ENCODE results near the gene PTPRM. TPM values are rescaled to one million over a fixed set of nuclear protein-coding genes. Genes with fewer than 3 reads are reported as not detected.
A peak's percentile ranks its signal among the peaks of the same experiment; 100 is the strongest.

The PTPRM gene
- total RNA-seq, 1 donor from 2014 or later, result 71.3 TPM

DNA sequence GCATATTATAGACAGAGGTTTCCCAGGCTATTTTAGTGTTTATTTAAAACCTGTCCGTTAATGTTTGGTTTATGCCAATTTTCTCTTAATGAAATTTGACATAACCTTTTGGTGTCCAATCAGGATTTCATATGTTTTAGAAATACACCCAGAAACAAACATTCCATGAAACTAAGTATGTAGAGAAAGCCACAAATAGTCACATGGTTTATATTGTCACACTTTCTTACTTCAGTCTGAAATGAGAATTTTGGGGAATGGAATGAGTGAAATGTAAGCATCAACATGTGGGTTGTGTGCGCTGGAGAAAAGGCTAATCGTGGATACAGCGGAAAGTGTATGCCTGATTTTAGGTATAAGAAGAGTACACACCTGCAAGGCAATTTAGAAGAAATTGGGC, 765.2 kb downstream of the PTPRM start:
- no peak overlapping the region for H3K27ac Mint-ChIP-seq
- H3K4me3 Mint-ChIP-seq, result no peak overlapping the region
- H3K36me3 Mint-ChIP-seq, result no peaks in the 10 kb centered on the region
- no peak for DNase-seq (ENCODE audit: low spot score in 2 of 2, unreplicated experiment in 2 of 2)
- TF ChIP-seq, protein P1, sequence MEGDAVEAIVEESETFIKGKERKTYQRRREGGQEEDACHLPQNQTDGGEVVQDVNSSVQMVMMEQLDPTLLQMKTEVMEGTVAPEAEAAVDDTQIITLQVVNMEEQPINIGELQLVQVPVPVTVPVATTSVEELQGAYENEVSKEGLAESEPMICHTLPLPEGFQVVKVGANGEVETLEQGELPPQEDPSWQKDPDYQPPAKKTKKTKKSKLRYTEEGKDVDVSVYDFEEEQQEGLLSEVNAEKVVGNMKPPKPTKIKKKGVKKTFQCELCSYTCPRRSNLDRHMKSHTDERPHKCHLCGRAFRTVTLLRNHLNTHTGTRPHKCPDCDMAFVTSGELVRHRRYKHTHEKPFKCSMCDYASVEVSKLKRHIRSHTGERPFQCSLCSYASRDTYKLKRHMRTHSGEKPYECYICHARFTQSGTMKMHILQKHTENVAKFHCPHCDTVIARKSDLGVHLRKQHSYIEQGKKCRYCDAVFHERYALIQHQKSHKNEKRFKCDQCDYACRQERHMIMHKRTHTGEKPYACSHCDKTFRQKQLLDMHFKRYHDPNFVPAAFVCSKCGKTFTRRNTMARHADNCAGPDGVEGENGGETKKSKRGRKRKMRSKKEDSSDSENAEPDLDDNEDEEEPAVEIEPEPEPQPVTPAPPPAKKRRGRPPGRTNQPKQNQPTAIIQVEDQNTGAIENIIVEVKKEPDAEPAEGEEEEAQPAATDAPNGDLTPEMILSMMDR (IDR thresholded peaks at IDR 0.05; ENCODE audit: unreplicated experiment), result no peak
- H3K9me3 Mint-ChIP-seq, result no peaks in the 10 kb centered on the region
- peaks cover 34% of the 10 kb centered on the region for H3K4me1 Mint-ChIP-seq
- no peaks in the 10 kb centered on the region for H3K27me3 Mint-ChIP-seq (ENCODE audit: low read depth)

DNA sequence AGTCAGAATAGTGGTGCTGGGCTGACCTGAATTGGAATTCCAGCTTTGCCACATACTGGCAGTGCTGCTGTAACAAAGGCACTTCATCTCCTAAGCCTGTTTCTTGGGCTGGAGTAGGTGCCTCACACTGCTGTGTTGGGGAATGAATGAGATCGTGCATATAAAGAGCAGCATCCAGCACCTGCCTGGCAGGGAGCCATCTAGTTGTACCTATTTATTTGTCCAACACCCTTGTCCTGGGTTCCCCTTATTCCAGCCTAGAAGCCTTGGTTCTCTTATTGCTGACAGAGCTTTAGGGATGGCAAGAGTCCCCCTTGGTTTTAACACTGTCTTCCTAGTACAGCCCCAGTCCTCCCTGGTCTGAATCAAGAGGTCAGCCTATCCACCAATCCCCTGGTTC, 766.8 kb downstream of the PTPRM start:
- TF ChIP-seq, protein P1 (IDR thresholded peaks at IDR 0.05; ENCODE audit: unreplicated experiment), result no peak
- H3K27ac Mint-ChIP-seq, result no peak overlapping the region
- no peaks in the 10 kb centered on the region for H3K36me3 Mint-ChIP-seq
- no peaks in the 10 kb centered on the region for H3K9me3 Mint-ChIP-seq
- H3K4me1 Mint-ChIP-seq, result peaks cover 24% of the 10 kb centered on the region
- no peak overlapping the region for H3K4me3 Mint-ChIP-seq
- no peaks in the 10 kb centered on the region for H3K27me3 Mint-ChIP-seq (ENCODE audit: low read depth)
- no peak for DNase-seq (ENCODE audit: low spot score in 2 of 2, unreplicated experiment in 2 of 2)

DNA sequence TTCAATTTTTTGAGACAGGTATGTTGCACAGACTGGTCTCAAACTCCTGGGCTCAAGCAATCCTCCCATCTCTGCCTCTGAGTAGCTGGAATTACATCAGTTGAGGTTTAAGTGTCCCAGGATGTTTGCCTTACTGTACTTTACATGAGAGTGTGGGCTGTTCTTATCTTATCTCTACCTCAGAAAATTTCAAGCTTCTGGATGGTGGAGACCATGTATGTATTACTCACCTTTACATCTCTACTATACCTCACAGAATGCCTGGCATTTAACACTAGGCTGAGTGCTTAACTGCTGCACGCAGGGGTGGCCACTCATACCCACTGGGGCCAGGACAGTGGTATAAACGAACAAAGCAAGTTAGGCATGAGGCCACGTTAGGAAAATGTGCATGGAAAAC, 770.1 kb downstream of the PTPRM start:
- Mint-ChIP-seq H3K9me3 (no peaks in the 10 kb centered on the region), H3K4me1 (peaks cover 39% of the 10 kb centered on the region), H3K4me3 (no peak overlapping the region), H3K27me3 (ENCODE audit: low read depth) (no peaks in the 10 kb centered on the region), H3K27ac (no peak overlapping the region), H3K36me3 (no peaks in the 10 kb centered on the region)
- TF ChIP-seq, protein P1 (IDR thresholded peaks at IDR 0.05; ENCODE audit: unreplicated experiment), result no peak
- DNase-seq (ENCODE audit: low spot score in 2 of 2, unreplicated experiment in 2 of 2), result no peak

DNA sequence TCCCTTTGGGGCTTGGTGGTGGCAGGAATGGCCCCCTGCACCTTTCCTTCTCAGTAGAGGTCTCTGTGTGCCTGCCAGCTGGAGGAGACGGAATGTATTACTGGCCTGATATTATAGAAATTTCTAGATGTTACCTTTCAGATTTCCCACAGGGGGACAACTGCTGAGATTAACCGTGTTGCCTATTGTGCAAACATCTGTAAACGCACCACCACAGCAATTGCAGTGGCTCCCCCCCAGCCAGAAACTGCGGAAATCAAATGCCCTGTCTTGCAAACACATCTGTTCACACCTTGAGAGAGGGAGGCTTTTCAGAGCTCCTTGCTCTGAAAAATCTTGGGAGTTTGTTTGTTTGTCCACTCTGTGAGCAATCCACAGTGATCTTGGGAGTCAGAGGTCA, 772.1 kb downstream of the PTPRM start:
- no peaks in the 10 kb centered on the region for H3K27me3 Mint-ChIP-seq (ENCODE audit: low read depth)
- no peak overlapping the region for H3K4me3 Mint-ChIP-seq
- H3K4me1 Mint-ChIP-seq, result peaks cover 55% of the 10 kb centered on the region
- H3K36me3 Mint-ChIP-seq, result no peaks in the 10 kb centered on the region
- no peaks in the 10 kb centered on the region for H3K9me3 Mint-ChIP-seq
- no peak overlapping the region for H3K27ac Mint-ChIP-seq
- DNase-seq (ENCODE audit: low spot score in 2 of 2, unreplicated experiment in 2 of 2), result no peak
- TF ChIP-seq, protein P1 (IDR thresholded peaks at IDR 0.05; ENCODE audit: unreplicated experiment), result no peak

DNA sequence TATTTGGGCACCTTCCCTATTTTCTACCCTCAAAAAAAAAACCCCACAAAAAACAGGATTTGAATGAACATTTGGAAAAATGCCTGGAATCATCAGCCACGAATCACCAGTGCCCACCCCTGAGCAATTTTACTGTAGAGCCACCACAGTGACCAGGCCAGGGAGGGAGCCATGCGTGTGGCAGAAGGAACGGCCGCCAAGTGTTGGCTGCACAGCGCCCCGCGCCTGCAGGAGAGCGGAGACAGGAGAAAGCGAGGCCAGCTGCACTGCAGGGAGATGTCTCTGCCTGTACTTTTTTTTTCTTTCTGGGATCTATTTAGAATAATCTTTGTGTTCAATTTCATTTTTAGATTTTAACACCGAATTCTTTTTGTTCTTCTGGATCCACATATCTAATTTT, 772.8 kb downstream of the PTPRM start:
- Mint-ChIP-seq H3K27me3 (ENCODE audit: low read depth) (no peaks in the 10 kb centered on the region), H3K36me3 (peaks cover under 1% of the 10 kb centered on the region), H3K4me3 (no peak overlapping the region), H3K4me1 (peaks cover 55% of the 10 kb centered on the region), H3K27ac (peak overlapping the region; percentile 66), H3K9me3 (no peaks in the 10 kb centered on the region)
- no peak for DNase-seq (ENCODE audit: low spot score in 2 of 2, unreplicated experiment in 2 of 2)
- TF ChIP-seq, protein P1 (IDR thresholded peaks at IDR 0.05; ENCODE audit: unreplicated experiment), result no peak
